Mesodermal cell (in vitro differentiated cells): ENCODE data around the gene COL19A1.

ENCODE experiments used
- H3K27ac ChIP-seq: 2 replicates; pipeline ENCODE4 v1.7.0; 2013; ENCODE audit warnings: mild to moderate bottlenecking, low read depth, low read length, moderate library complexity; ENCODE audit not compliant: severe bottlenecking
- H3K36me3 ChIP-seq: 2 replicates; pipeline ENCODE4 v1.7.1; 2013; ENCODE audit warnings: mild to moderate bottlenecking, low read length, moderate library complexity; ENCODE audit not compliant: control insufficient read depth, insufficient read depth
- H3K4me1 ChIP-seq: one replicate; pipeline ENCODE4 v1.7.1; 2013; ENCODE audit warnings: mild to moderate bottlenecking, low read length; ENCODE audit not compliant: insufficient read depth, control insufficient read depth, poor library complexity, severe bottlenecking
- H3K4me3 ChIP-seq: 2 replicates; pipeline ENCODE4 v1.7.0; 2013; ENCODE audit warnings: low read length, control low read depth, mild to moderate bottlenecking; ENCODE audit not compliant: insufficient read depth, poor library complexity, severe bottlenecking; ENCODE audit errors: extremely low read depth
- H3K9me3 ChIP-seq: 2 replicates; pipeline ENCODE4 v1.7.1; 2013; ENCODE audit warnings: mild to moderate bottlenecking, low read length, moderate library complexity; ENCODE audit not compliant: control insufficient read depth
- WGBS, 2 experiments: methylation state at CpG; one replicate each; pipeline ENCODE4 v1.1.5; 2013; ENCODE audit warnings: missing lambda C conversion rate in 2 of 2; ENCODE audit not compliant: insufficient coverage in 2 of 2; 5-methylcytosine and 5-hydroxymethylcytosine counted together

The COL19A1 gene

GRCh38 chr6:70086806-70087205, 220.4 kb downstream of the COL19A1 start:
- Histone ChIP-seq H3K4me1 (no peaks in the 10 kb centered on the region), H3K9me3 (no peaks in the 10 kb centered on the region), H3K27ac (no peak overlapping the region), H3K4me3 (no peak overlapping the region), H3K36me3 (no peaks in the 10 kb centered on the region)
- WGBS, 2 experiments = 83% methylated on average over 1 of the region's 1 CpG; no CpG with 5 or more reads in 1 of the 2 experiments

- H3K36me3 ChIP-seq = no peaks in the 10 kb centered on the region
- H3K4me1 ChIP-seq = no peaks in the 10 kb centered on the region
- no peaks in the 10 kb centered on the region for H3K9me3 ChIP-seq
- H3K27ac ChIP-seq = no peak overlapping the region
- H3K4me3 ChIP-seq = no peak overlapping the region
- WGBS, 2 experiments = no CpG with 5 or more reads among the region's 1 CpG
These were observed 227.8 kb downstream of the COL19A1 start for GRCh38 chr6:70094156-70094555.

GRCh38 chr6:70099732-70100131, 233.4 kb downstream of the COL19A1 start:
- Histone ChIP-seq H3K36me3 (no peaks in the 10 kb centered on the region), H3K9me3 (no peaks in the 10 kb centered on the region), H3K4me3 (no peak overlapping the region), H3K4me1 (no peaks in the 10 kb centered on the region), H3K27ac (no peak overlapping the region)
- WGBS, 2 experiments = 86% methylated on average over 1 of the region's 3 CpGs

- H3K4me3 ChIP-seq = no peak overlapping the region
- H3K9me3 ChIP-seq = no peaks in the 10 kb centered on the region
- no peaks in the 10 kb centered on the region for H3K36me3 ChIP-seq
- H3K27ac ChIP-seq = no peak overlapping the region
- no peaks in the 10 kb centered on the region for H3K4me1 ChIP-seq
- WGBS, 2 experiments = no CpG with 5 or more reads among the region's 1 CpG
These were observed 237.4 kb downstream of the COL19A1 start for GRCh38 chr6:70103798-70104197.

GRCh38 chr6:70107852-70108629, 241.7 kb downstream of the COL19A1 start:
- Histone ChIP-seq H3K4me3 (no peak overlapping the region), H3K4me1 (no peaks in the 10 kb centered on the region), H3K27ac (no peak overlapping the region), H3K9me3 (no peaks in the 10 kb centered on the region), H3K36me3 (no peaks in the 10 kb centered on the region)
- no CpG with 5 or more reads among the region's 3 CpGs for WGBS, 2 experiments

- 83 to 100% methylated on average over 1 of the region's 2 CpGs for WGBS, 2 experiments
- H3K9me3 ChIP-seq = no peaks in the 10 kb centered on the region
- H3K4me3 ChIP-seq = no peak overlapping the region
- no peak overlapping the region for H3K27ac ChIP-seq
- no peaks in the 10 kb centered on the region for H3K4me1 ChIP-seq
- H3K36me3 ChIP-seq = no peaks in the 10 kb centered on the region
These were observed 244.0 kb downstream of the COL19A1 start for GRCh38 chr6:70110126-70111022.

- Histone ChIP-seq H3K36me3 (no peaks in the 10 kb centered on the region), H3K4me1 (no peaks in the 10 kb centered on the region), H3K4me3 (no peak overlapping the region), H3K27ac (no peak overlapping the region), H3K9me3 (no peaks in the 10 kb centered on the region)
These were observed 245.4 kb downstream of the COL19A1 start for GRCh38 chr6:70111737-70112136.

GRCh38 chr6:70112716-70113115, 246.4 kb downstream of the COL19A1 start:
- Histone ChIP-seq H3K36me3 (no peaks in the 10 kb centered on the region), H3K4me1 (no peaks in the 10 kb centered on the region), H3K9me3 (no peaks in the 10 kb centered on the region), H3K4me3 (no peak overlapping the region), H3K27ac (no peak overlapping the region)
- WGBS, 2 experiments = 97 to 100% methylated on average over 4 of the region's 5 CpGs

GRCh38 chr6:70113171-70113570, 246.8 kb downstream of the COL19A1 start:
- no peaks in the 10 kb centered on the region for H3K4me1 ChIP-seq
- H3K4me3 ChIP-seq = no peak overlapping the region
- no peaks in the 10 kb centered on the region for H3K9me3 ChIP-seq
- H3K27ac ChIP-seq = no peak overlapping the region
- no peaks in the 10 kb centered on the region for H3K36me3 ChIP-seq
- no CpG with 5 or more reads among the region's 1 CpG for WGBS, 2 experiments

- WGBS, 2 experiments = no CpG with 5 or more reads among the region's 2 CpGs
- Histone ChIP-seq H3K4me1 (no peaks in the 10 kb centered on the region), H3K27ac (no peak overlapping the region), H3K9me3 (no peaks in the 10 kb centered on the region), H3K4me3 (no peak overlapping the region), H3K36me3 (no peaks in the 10 kb centered on the region)
These were observed 252.3 kb downstream of the COL19A1 start for GRCh38 chr6:70118670-70119069.
